Right lung (tissue), 5 donors: ENCODE measurements around the gene HPGDS. TPM values are rescaled to one million over a fixed set of nuclear protein-coding genes. Genes with fewer than 3 reads are reported as not detected.

ENCODE experiments used
- DNase-seq, 2 donors: peaks; one replicate each; pipeline ENCODE4 v3.0.0-alpha.2; 2013
- polyA plus RNA-seq, 5 donors: library from polyadenylated mRNA; unstranded; fragments of 120-200 nt; gene quantifications; one replicate each; pipeline versions ENCODE4 v1.2.1 to v1.2.3, GENCODE V29; 2013; ENCODE audit warnings: inconsistent platforms in 1 of 5, low replicate concordance in 1 of 5; ENCODE audit not compliant: insufficient read length in 5 of 5, insufficient read depth in 1 of 5

HPGDS gene
- polyA plus RNA-seq, 5 donors, result 2.9 to 7.7 (median 6.2) TPM

- DNase-seq, result no peak
Measured at GRCh38 chr4:94256144-94256783, 86.4 kb downstream of the HPGDS start.

GRCh38 chr4:94253036-94253435 lies 89.6 kb downstream of the HPGDS start:
- no peak for DNase-seq

- DNase-seq, result no peak
Measured at GRCh38 chr4:94251094-94251493, 91.5 kb downstream of the HPGDS start.

Other genes with a start within 250 kb of the HPGDS start
- 10 to 100 TPM; 41.9 to 72.0 (median 60.7) TPM for gene SMARCAD1, start 135.0 kb downstream of the HPGDS start, polyA plus RNA-seq
- 10 to 100 TPM; 19.1 to 21.9 (median 19.3) TPM for gene PDLIM5, start 109.1 kb upstream of the HPGDS start, polyA plus RNA-seq